ENCODE data around the gene IFNL4.
"Not testable (repeated sequence)": the region's sequence is repeated elsewhere in the genome, so short reads cannot be mapped to it uniquely, and the experiment has no call there.

Gene IFNL4

DNA sequence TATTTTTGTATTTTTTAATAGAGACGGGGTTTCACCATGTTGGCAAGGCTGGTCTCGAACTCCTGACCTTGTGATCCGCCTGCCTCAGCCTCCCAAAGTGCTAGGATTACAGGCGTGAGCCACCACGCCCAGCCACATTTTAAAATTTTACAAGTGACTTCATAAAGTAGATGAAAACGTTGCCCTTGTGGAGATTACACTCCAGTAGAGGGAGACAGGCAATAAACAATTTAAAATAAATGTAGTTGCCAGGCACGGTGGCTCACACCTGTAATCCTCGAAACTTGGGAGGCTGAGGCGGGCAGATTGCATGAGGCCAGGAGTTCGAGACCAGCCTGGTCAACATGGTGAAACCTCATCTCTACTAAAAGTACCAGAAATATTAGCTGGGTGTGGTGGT, 29.5 kb downstream of the IFNL4 start:
- not testable (repeated sequence) for DNase-seq

DNA sequence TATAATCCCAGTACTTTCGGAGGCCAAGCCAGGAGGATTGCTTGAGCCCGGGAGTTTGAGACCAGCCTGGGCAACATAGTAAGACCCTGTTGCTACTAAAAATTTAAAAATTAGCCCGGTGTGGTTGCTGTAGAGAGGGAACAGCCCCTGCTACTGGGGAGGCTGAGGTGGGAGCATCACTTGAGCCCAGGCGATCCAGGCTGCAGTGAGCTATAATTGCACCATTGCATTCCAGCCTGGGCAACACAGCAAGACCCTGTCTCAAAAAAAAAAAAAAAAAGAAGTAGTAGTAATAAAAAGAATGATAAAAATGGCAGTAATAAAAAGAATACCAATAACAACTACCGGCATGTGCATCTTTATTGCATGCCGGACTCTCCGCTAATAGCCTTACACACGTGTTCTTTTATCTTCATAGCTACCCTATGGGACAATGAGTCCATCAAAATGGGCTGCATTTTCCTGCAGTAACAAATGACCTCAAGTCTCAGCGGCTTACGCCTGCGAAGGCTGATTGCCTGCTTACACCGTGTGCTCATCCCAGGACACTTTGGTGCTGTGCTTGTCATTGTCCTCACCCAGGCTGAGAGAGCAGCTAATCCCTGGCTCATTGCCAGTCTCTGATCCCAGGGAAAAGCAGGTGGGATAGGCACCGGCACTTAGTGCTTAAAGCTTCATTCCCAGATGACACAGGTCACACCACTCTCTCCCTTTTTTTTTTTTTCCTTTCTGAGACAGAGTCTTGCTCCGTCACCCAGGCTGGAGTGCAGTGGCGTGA, 30.2 kb downstream of the IFNL4 start:
- no peak for DNase-seq

DNA sequence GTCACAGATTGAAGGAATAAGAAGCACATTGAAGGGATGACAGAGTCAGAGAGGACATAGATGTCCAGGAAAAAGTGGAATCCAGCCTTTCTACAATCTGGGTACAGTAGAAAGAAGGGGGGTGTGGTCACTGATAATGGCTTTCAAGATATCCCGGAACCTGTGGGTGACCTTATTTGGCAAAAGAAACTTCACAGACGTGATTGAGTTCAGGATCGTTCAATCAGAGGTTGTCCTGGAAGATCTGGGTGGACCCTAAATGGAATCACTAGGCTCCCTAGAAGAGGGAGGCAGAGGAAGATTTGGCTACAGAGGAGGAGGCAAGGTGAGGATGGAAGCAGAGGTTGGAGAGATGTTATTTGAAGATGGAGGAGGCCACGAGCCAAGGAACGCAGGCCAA, 31.6 kb downstream of the IFNL4 start:
- no peak for DNase-seq

DNA sequence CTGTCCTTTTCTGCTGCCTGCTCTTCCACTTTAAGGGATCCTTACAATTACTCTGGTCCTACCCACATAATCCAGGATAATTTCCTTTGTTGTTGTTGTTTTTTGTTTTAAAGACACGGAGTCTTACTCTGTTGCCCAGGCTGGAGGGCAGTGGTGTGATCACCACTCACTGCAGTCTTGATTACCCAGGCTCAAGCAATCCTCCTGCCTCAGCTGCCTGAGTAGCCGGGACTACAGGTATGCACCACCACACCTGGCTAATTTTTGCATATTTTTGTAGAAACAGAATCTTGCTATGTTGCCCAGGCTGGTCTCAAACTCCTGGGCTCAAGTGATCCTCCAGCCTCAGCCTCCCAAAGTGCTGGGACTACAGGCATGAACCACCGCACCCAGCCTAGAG, 33.3 kb downstream of the IFNL4 start:
- not testable (repeated sequence) for DNase-seq

DNA sequence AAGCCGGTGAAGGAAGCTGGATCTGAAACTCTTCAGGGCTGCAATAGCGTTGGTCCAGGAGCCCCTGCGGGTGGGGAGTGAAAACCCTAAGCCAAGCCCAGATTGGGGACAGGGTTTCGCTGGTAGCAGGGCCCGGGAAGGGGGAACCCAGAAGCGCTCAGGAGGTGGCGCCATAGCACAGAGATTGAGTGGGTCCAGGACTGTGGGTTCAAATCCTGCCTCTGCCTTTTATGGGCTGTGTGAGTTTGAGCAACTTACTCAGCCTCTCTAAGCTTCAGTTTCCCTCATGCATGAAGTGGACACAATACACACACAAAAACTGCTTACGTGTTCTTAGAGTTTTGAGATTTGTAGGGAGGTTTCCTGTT, 36.3 kb downstream of the IFNL4 start:
- DNase-seq: peak; percentile 26 to 38

DNA sequence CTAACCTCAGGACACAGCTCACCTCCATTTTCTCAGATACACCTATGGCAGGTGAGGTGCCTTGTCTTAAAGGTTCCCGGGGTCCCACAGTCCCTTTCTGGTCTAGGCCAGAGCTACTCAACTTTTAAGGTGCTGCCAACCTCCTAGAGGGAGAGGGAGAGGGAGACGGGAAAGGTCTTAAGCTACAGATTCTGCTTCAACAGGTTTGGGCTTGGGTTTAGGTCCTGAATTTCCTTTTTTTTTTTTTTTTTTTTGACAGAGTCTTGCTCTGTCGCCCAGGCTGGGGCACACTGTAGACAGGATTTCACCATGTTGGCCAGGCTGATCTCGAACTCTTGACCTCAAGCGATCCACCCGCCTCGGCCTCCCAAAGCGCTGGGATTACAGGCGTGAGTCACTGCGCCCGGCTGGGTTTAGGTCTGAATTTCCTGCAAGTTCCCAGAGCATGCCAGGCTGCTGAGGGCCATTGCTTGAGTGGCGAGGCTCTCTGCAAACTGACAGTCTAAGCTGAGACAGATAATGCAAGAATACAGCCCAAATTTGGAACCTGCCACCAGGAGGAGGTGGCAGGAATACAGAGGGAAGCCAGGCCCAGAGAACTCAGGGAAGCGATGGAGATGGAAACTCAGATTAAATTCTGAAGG, 36.8 kb downstream of the IFNL4 start:
- no peak for DNase-seq

DNA sequence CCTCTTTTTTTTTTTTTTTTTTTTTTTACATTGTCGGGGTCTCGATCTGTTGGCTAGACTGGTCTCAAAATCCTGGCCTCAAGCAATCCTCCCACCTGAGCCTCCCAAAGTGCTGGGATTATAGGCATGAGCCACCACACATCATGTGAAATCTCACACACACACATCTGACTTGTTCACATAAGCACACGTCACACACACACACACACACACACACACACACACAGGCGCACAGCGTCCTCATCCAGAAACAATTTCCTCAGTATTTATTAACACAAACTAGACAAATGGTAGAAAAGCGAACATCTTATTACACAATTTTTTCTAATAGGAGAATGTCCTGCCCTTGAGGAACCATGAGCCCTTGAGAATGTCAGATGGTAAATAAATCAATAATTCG, 39.5 kb downstream of the IFNL4 start:
- no peak for DNase-seq

DNA sequence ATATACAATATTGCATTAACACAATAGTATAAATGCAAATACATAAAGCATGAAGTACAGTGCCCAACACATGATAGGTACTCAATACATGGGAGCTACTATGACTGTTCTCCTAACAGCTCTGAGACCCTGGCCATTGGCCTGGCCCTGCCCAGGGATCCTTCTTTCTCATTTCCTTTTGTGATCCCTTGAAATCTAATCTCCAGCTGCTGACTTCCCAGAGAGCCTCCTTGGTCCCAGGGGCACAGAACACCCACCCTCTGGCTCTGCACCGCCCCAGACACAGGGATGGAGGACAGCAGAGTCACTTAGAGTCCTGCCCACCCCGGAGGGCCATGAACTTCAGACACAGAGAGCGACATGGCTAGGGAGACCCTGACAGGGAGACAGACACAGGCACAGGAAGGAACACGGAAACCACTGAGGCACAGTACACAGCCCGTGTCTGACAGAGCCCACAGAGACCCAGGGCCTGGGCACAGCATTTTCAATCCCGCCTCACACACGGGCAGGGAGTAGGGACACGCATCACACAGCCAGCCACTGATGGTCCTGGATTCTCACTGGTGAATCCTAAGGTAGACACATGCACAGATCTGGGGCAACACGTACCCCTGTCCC, 40.4 kb downstream of the IFNL4 start:
- DNase-seq: no peak

DNA sequence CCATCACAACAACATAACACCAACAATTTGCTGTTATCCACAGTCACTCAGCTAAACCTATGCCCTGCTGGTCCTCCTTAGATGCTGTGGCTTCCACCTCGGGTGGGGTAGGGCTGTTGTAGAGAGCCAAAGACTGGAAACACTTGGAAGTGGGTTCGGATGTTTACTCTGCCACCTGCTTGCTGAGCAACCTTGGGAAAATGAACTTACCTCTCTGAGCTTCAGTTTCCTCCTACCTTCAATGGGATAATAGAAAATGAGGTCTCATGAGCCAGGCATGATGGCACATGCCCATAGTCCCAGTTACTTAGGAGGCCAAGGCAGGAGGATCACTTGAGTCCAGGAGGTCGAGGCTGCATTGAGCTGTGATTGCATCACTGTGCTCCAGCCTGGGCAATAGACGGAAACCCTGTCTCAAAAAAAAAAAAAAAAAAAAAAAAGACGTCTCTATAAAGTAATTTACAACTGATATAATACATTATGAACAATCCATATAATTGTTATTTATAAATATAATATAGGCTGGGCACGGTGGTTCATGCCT, 41.3 kb downstream of the IFNL4 start:
- no peak for DNase-seq

DNA sequence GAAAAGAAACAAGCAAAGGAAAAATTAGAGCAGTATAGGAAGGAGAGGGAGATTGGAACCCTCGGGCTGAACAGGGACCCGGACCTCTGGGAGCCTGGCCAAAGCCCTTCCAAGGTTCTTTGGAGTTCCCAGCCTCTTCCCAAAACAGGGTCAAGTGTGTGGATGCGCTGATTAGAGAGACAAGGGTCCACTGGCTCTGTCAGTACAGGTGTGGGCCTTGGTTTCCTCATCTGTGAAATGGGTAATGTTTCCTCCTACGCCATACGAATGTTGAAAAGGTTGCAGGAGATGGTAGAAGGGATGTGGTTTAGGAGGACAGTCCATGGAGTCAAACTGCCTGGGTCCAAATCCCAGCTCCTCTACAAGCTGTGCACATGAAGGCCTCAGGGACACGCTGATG, 42.5 kb downstream of the IFNL4 start:
- DNase-seq: no peak

DNA sequence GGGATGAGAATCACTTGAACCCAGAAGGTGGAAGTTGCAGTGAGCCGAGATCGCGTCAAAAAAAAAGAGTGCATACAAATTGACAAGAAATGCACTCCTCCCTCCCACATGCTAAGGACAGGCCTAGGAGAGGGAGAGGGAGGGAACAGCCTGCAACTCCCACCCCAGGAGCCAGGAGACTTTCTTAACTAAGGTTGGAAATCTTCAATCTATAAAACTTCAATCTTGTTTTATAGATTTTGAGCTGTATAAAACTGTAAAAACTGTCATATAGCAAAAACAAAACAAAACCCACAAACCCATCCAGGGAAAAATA, 43.2 kb downstream of the IFNL4 start:
- DNase-seq: no peak

DNA sequence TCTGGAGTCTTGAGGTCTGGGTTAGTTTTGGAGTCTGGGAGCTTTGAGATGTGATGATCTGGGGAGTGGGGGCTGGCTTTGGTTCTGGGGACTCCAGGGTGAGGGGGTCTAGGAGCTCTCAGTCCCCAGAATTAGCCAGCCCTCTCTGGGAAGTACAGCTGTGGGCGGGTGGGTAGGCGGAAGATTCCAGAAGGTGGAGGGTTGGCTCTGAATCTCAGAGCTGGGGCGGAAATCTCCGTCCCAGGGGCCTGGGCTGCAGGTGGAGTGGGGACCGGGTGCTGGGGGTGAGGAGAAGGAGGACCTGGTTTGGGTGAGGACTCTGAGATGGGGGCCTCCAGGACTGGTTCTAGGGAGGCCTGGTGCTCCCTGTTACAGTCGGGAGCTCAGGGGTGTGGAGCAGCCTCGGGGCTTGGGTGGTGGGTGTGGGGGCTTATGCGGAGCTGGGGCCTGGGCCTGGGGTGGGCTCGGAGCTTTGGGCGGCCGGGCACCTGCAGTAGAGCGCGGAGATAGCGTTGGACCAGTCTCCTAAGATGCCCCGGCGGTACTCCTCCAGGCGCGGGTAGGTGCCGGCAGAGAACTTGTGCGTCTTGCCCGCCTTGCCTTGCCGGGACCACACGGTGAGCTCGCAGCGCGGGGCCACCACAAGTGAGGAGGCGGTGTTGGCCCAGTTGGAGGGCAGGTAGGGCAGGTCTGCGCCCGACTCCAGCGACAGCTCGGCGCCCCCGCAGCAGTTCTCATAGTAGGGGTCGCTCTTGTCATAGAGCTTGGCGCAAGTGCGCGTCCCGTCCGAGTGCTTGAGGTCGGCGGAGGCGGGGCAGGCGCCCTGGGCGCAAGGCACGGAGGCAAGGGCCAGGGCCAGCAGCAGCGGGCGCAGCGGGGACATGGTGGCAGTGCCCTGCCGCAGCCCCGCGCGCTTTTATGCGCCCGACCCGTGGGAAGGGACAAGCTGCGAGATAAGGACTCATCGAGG, 45.0 kb downstream of the IFNL4 start, which contains the start of gene SYCN:
Gene SYCN, minus strand, starts transcription at position 892 of the 970 bp plus-strand sequence. Its CDS starts 9 bp downstream, at position 883.
- DNase-seq: no peak

DNA sequence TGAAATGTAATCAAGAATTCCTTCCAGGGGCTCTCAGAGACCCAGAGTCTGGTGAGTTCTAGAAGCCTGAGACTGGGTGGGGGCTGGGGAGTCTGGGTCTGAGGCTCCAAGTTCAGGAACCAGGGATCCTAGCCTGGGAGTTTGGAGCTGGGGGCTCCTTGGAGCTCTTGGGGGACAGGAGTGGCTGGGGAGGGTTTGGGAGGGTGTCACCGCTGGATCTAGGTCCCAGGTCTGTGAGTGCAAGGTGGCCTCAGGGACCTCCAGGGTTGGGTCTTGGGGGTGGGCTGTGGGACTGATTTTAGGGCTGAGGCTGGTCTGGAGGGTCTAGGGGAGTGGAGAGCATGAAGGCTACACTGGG, 45.7 kb downstream of the IFNL4 start:
- DNase-seq: no peak

DNA sequence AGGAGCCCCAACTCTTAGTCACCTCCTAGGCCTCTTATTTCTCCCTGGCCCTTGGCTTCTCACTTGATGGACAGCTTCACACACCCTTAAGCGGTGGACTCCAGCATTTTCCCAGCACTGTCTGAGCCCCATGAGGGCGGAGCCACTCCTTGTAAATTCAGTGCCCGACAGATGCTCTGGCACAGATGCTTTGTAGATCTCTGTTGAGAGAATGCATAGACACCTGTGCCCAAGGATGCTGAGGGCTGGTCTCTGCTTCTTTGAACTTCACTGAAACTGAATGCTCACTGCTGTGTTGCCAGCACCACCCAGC, 47.9 kb downstream of the IFNL4 start:
- DNase-seq: no peak

DNA sequence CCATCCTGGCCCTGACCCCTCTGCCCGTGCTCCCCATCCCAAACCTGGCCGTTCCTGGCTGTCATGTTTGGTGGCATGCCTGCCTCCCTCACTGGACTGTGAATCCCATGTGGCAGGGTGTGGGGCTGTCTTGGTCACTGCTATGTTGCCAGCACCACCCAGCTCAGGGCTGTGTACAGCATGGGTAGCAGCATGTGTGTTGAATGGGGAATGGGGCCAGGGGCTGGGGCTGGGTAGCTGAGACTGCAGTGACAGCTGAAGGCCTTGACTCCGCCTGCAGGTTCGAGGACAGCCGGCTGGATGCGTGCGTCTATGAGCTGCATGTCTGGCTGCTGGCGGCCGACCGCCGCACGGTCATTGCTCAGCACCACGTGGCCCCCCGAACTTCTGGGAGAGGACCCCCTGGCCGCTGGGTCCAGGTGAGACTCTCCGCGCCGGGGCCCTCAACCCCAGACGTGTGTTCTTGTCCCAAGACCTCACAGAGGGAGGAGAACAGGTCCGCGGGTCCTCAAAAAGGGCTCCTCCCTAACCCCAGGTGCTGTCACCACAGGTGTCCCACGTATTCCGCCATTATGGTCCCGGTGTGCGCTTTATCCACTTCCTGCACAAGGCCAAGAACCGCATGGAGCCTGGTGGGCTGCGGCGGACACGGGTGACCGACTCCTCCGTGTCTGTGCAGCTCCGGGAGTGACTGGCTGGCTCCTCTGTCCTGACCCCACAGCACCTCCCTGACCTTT, 48.4 kb downstream of the IFNL4 start:
- DNase-seq: no peak

DNA sequence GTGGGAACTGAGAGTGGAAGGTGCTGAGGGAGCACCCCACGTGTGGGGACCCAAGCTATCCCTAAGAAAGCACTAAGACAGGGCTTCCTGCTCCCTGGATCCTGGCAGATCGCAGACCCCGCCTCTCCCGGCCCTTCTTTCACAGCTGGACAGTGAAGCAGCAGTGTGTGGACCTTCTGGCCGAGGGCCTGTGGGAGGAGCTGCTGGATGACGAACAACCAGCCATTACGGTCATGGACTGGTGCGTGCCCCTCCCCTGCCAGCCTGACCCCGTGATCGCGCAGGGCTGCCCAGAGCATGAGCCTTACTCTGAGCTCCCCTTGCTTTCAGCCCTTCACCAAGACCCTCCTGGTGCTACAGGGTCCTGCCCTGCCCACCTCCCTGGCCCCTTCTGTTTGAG, 49.6 kb downstream of the IFNL4 start:
- no peak for DNase-seq

DNA sequence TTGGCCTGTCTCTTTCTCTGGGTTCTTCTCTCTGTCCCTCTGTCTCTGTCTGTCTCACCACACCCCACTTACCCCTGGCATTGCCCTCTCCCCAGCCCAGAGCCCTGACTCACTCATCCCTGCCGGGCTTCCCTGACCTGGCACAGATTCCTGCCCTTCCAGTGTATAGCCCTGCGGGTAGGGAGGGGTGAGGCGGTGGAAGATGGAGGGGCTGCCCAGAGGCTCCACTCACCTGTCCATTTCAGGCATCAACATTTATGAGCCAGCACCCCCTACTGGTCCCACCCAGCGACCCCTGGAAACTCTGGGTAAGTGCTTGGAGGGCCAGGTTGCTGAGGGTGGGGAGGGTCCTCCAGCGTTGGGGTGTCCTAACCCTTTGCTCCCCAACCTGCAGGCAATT, 50.8 kb downstream of the IFNL4 start:
- DNase-seq: no peak

DNA sequence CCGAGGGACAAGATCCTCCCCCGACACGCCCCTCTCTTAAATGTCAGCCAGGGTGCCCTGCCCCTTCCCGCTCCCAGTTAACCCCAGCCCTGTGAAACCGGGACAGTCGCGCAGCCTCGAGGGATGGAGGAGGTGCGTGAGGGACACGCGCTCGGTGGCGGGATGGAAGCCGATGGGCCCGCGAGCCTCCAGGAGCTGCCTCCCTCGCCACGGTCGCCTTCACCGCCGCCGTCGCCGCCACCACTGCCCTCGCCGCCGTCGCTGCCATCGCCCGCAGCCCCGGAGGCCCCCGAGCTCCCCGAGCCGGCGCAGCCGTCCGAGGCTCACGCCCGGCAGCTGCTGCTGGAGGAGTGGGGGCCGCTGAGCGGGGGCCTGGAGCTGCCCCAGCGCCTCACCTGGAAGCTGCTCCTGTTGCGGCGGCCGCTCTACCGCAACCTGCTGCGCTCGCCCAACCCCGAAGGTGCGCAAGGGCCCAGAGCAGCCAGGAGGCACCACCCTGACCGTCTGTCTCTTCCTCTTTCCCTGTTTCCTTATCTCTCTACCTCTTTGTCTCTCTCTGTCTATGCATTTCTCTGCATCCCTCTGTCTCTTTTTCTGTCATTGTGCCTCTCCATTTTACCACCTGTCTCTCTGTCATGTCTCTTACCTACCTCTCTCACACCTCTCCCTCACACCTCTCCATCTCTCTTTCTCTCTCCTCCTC, 51.6 kb downstream of the IFNL4 start, which contains the start of gene NCCRP1:
Gene NCCRP1, plus strand, starts transcription at position 105 of the 703 bp plus-strand sequence. Its CDS starts 19 bp downstream, at position 124.
- no peak for DNase-seq

DNA sequence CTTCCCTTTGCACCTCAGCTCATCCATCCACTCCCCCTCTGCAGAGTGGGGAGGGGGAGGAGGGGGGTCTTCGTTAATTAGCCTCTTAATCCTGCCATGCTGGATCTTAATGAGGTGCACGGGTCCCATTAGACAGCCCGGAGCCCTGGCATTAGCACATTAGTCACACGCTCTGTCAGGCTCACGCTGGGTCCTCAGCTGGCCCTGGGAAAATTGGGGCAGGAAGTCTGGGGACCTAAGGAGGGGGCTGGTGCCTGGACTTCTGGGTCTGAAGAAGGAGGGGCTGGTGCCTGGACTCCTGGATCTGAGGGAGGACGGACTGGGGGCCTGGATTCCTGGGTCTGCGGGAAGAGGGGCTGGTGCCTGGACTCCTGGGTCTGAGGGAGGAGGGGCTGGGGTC, 52.3 kb downstream of the IFNL4 start:
- no peak for DNase-seq
